Natural killer cell (primary cell): ENCODE data around the gene MRPL24. TPM values are rescaled to one million over a fixed set of nuclear protein-coding genes. Genes with fewer than 3 reads are reported as not detected.

Experiments
- ATAC-seq, 3 donors: fragments of 150-1000 bp in 2 of 3; fragments of 200-7000 bp in 1 of 3; cut with Tn5 transposase; 1 replicate in 1 of 3; 2 replicates in 2 of 3; pipeline ENCODE4 v1.10.0; 2021; ENCODE audit warnings: mild to moderate bottlenecking in 2 of 3, moderate library complexity in 2 of 3
- DNase-seq, 2 donors: peaks; one replicate each; pipeline versions ENCODE4 v3.0.0 to v3.0.0-alpha.2; 2013 to 2021; ENCODE audit warnings: mixed read lengths in 1 of 2
- H3K27ac ChIP-seq: one replicate; pipeline ENCODE4 v1.5.1; 2013; ENCODE audit warnings: mild to moderate bottlenecking, low read length
- H3K27me3 ChIP-seq: one replicate; pipeline ENCODE4 v1.6.1; 2013; ENCODE audit warnings: low read length; ENCODE audit not compliant: control insufficient read depth, insufficient read depth
- H3K36me3 ChIP-seq: one replicate; pipeline ENCODE4 v1.6.1; 2013; ENCODE audit warnings: low read length; ENCODE audit not compliant: control insufficient read depth, insufficient read depth
- H3K4me1 ChIP-seq: one replicate; pipeline ENCODE4 v1.6.1; 2013; ENCODE audit warnings: low read length; ENCODE audit not compliant: control insufficient read depth, insufficient read depth
- H3K4me3 ChIP-seq: one replicate; pipeline ENCODE4 v1.5.1; 2013; ENCODE audit warnings: low read length
- H3K9me3 ChIP-seq: one replicate; pipeline ENCODE4 v1.6.1; 2013; ENCODE audit warnings: low read length; ENCODE audit not compliant: control insufficient read depth, insufficient read depth
- H3K27ac Mint-ChIP-seq, 2 donors: one replicate each; pipeline ENCODE4 v1.8.0; 2022; ENCODE audit warnings: mild to moderate bottlenecking in 2 of 2, mixed read lengths in 2 of 2, moderate library complexity in 1 of 2
- H3K27me3 Mint-ChIP-seq, 2 donors: one replicate each; pipeline ENCODE4 v1.8.0; 2022; ENCODE audit warnings: low read depth in 2 of 2, mixed read lengths in 2 of 2
- H3K36me3 Mint-ChIP-seq: one replicate; pipeline ENCODE4 v1.8.0; 2022; ENCODE audit warnings: mixed read lengths
- H3K4me1 Mint-ChIP-seq, 2 donors: one replicate each; pipeline ENCODE4 v1.8.0; 2022; ENCODE audit warnings: mixed read lengths in 2 of 2
- H3K4me3 Mint-ChIP-seq: one replicate; pipeline ENCODE4 v1.8.0; 2022; ENCODE audit warnings: mild to moderate bottlenecking, moderate library complexity, mixed read lengths
- H3K9me3 Mint-ChIP-seq, 2 donors: one replicate each; pipeline ENCODE4 v1.8.0; 2022; ENCODE audit warnings: mixed read lengths in 2 of 2
- CTCF ChIP-seq: fragments of 200-600 bp; IDR thresholded peaks from one replicate; pipeline ENCODE4 v1.8.0; 2022; ENCODE audit warnings: antibody characterized with exemption
- WGBS: methylation state at CpG from one replicate; pipeline ENCODE4 v1.1.7; 2013; ENCODE audit warnings: missing lambda C conversion rate; ENCODE audit not compliant: insufficient coverage; 5-methylcytosine and 5-hydroxymethylcytosine counted together
- intact Hi-C: fragments of 100-400 bp; cut with micrococcal nuclease; formaldehyde crosslinking; loops from one replicate; pipeline ENCODE4 v1.14.2; 2022
- total RNA-seq, 4 donors: library from RNA; stranded (reverse); fragments of 120-200 nt in 1 of 4; gene quantifications; one replicate each; pipeline versions ENCODE4 v1.2.3 to v1.2.4, GENCODE V29; 2013 to 2022

Gene MRPL24
- total RNA-seq, 3 donors from 2014 or later (not counting 1 experiment from before 2014, with no cell fraction given) = 15.9 to 19.7 (median 18.7) TPM

DNA sequence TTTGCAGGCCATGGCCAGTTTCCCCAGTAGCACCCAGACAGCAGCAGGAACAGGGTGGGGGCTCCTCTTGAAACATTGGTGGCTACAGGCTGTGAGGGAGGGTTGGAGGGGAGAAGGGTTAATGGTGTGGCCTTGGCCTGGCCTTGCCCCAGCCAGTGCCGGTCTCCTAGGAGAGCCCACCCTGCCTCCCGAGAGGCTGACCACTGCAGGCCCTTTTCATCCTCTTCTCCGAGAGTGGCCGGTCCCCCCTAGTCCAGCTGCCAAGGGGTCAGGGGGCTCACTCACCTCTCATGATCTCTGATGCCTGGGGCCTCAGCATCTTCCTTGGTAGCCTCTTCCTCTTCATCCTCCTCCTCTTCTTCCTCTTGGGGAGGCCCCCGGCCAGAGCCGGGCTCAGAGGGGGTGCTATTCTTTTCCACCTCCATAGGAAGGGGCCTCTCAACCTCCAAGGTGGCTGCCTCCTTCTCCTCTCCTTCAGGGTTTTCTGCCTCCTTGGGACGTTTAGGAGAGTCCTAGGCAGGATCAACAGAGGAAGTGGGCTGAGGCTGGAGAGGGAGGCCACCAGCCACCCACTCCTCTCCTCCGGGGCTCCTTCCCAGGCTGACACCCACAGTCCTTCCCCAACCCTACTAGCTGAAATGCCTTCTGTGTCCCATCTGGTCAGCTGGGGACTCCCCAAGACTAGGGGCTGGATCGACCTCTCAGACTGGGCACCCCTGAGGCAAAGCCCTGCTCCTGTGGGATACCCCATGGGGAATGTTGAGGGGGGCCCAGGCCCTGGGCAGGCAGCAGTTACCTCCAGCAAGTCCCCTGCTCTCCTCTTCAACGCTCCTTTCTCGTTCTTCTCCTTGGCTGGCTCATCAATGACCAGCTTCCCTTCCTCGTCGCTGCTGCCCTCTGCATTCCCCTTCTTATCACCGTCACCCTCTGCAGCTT lies 2.7 kb upstream of the MRPL24 start:
- H3K27me3 ChIP-seq = no peaks in the 10 kb centered on the region
- no peaks in the 10 kb centered on the region for H3K27me3 Mint-ChIP-seq
- no peaks in the 10 kb centered on the region for H3K9me3 Mint-ChIP-seq
- H3K9me3 ChIP-seq = no peaks in the 10 kb centered on the region
- TF ChIP-seq CTCF = no peak
- no peak overlapping the region for H3K4me3 Mint-ChIP-seq
- H3K4me3 ChIP-seq = no peak overlapping the region
- H3K4me1 Mint-ChIP-seq = peaks cover 52 to 54% of the 10 kb centered on the region in 2 donors
- H3K36me3 Mint-ChIP-seq = no peaks in the 10 kb centered on the region
- H3K36me3 ChIP-seq = peaks cover 16% of the 10 kb centered on the region
- peak in 1 of 2 donors; percentile 7 for DNase-seq
- 89% methylated on average over 13 of the region's 14 CpGs for whole genome bisulfite sequencing
- H3K4me1 ChIP-seq = peaks cover 42% of the 10 kb centered on the region
- no peak overlapping the region for H3K27ac ChIP-seq
- intact Hi-C loops = no loop called here
- peak overlapping the region; percentile 57 to 94 for H3K27ac Mint-ChIP-seq
- no peak for ATAC-seq

- Histone ChIP-seq H3K4me1 (peaks cover 33% of the 10 kb centered on the region), H3K9me3 (no peaks in the 10 kb centered on the region), H3K36me3 (peaks cover 17% of the 10 kb centered on the region), H3K4me3 (no peak overlapping the region), H3K27ac (no peak overlapping the region), H3K27me3 (no peaks in the 10 kb centered on the region)
- WGBS = 100% methylated on average over 3 of the region's 4 CpGs
- Mint-ChIP-seq H3K27me3 (no peaks in the 10 kb centered on the region), H3K4me3 (no peak overlapping the region), H3K36me3 (no peaks in the 10 kb centered on the region), H3K27ac (peak overlapping the region; percentile 95 to 96), H3K4me1 (peaks cover 45 to 46% of the 10 kb centered on the region in 2 donors), H3K9me3 (no peaks in the 10 kb centered on the region)
- ATAC-seq (no peak), DNase-seq (peak in 1 of 2 donors; percentile 2)
- TF ChIP-seq CTCF = no peak
- intact Hi-C loops = no loop called here
Observed at GRCh38 chr1:156742801-156743200, 1.9 kb upstream of the MRPL24 start.

- no peaks in the 10 kb centered on the region for H3K36me3 Mint-ChIP-seq
- H3K27ac Mint-ChIP-seq = peak overlapping the region; percentile 95 to 96
- Histone ChIP-seq H3K27ac (peak overlapping the region; percentile 84), H3K36me3 (peaks cover 23% of the 10 kb centered on the region), H3K9me3 (no peaks in the 10 kb centered on the region), H3K27me3 (no peaks in the 10 kb centered on the region), H3K4me3 (no peak overlapping the region), H3K4me1 (peaks cover 26% of the 10 kb centered on the region)
- intact Hi-C loops = no loop called here
- H3K9me3 Mint-ChIP-seq = no peaks in the 10 kb centered on the region
- ATAC-seq (no peak), DNase-seq (peak in 1 of 2 donors; percentile 7)
- WGBS = 86% methylated on average over 3 of the region's 3 CpGs
- no peaks in the 10 kb centered on the region for H3K27me3 Mint-ChIP-seq
- peaks cover 39 to 40% of the 10 kb centered on the region in 2 donors for H3K4me1 Mint-ChIP-seq
- no peak for TF ChIP-seq CTCF
- no peak overlapping the region for H3K4me3 Mint-ChIP-seq
Observed at GRCh38 chr1:156742017-156742416, 1.1 kb upstream of the MRPL24 start.
